IMR-90 (cell line): ENCODE measurements around the gene DMP1.

Experiments used
- CTCF ChIP-seq: conservative IDR thresholded peaks from 2 replicates; pipeline ENCODE4 v1.5.1; 2012; ENCODE audit warnings: mild to moderate bottlenecking, low read depth, low read length, improper control_type of control experiment
- FOS ChIP-seq: fragments of 150-350 bp; IDR thresholded peaks from 2 replicates; pipeline ENCODE4 v1.6.1; 2016; ENCODE audit warnings: low read depth, low read length
- POLR2A ChIP-seq: IDR thresholded peaks from 2 replicates; pipeline ENCODE4 v1.6.1; 2012; ENCODE audit warnings: mild to moderate bottlenecking, low read depth, low read length
- RAD21 ChIP-seq: IDR thresholded peaks from 2 replicates; pipeline ENCODE4 v1.6.1; 2012; ENCODE audit warnings: low read length, improper control_type of control experiment
- RCOR1 ChIP-seq: IDR thresholded peaks from 2 replicates; pipeline ENCODE4 v1.6.1; 2012; ENCODE audit warnings: mild to moderate bottlenecking, low read length, improper control_type of control experiment; ENCODE audit not compliant: insufficient replicate concordance
- TF ChIP-seq, protein P1 (sequence below): fragments of 150-350 bp; IDR thresholded peaks from 2 replicates; pipeline ENCODE4 v1.6.1; 2017; ENCODE audit warnings: mild to moderate bottlenecking, antibody characterized with exemption, low read length, low read depth

GRCh38 chr4:87644286-87644685, 5.8 kb upstream of the DMP1 start:
- TF ChIP-seq CTCF (no peak), FOS (no peak), POLR2A (no peak), RAD21 (no peak), RCOR1 (no peak)
- TF ChIP-seq, protein P1, sequence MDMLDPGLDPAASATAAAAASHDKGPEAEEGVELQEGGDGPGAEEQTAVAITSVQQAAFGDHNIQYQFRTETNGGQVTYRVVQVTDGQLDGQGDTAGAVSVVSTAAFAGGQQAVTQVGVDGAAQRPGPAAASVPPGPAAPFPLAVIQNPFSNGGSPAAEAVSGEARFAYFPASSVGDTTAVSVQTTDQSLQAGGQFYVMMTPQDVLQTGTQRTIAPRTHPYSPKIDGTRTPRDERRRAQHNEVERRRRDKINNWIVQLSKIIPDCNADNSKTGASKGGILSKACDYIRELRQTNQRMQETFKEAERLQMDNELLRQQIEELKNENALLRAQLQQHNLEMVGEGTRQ = no peak
